ENCODE results near the gene IQCH.

The IQCH gene

DNA sequence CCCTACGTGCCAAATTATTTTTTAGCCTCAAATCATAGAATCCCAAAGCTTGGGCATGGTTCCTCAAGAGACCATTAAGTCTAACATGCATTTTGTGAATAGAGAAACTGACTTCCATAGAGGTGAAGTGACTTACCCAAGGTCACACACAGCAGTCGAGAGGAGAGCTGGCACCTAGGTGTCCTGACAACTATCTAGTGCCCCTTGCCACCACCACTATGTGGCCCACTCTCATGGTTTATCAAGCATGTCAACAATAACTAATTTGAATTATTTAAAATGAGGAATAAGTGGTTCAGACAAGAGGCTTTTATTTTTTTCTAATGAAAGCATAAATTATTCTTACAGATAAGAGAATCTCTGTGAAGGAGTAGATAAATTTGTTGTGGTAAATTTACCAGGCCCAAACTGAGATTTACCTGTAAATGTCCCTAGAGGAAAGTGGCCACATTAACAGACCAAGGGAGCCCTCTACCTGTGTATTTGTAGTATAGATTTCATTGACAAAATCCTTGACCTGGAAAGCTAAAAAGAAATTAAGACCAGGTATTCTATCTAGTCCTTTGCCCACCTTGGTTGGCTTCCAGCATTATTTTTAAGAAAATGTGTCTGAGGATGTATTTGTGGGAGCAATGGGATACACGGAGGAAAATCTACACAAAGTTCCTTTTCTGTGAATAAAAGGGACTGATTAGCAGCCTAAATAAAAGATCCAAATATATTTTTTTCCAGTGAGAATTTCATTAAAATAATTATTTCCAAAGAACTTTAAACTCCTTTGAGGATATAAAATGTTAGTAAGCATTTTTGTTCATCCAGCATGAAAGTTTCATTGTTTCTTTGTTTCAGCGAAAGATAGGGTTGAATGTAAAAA lies 49.1 kb downstream of the IQCH start:
- peak; percentile 1 for DNase-seq

DNA sequence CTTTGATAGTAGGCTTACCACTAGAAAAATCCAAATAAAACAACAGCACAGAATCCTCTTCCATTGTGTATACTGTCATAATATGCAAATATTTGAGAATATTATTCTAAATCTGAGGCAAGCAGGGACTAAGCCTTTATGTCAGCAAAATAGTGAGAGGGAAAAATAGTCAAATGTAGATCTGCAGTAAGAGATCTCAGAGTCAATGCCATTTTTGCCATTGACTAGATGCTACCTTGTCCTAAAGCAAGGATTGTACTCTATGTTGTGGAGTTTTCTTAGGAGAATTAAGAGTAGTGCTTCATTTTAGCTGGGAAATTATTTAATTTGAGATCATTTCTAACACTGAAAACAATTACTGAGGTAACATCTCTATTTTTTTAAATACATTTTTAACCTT lies 50.2 kb downstream of the IQCH start:
- no peak for DNase-seq

DNA sequence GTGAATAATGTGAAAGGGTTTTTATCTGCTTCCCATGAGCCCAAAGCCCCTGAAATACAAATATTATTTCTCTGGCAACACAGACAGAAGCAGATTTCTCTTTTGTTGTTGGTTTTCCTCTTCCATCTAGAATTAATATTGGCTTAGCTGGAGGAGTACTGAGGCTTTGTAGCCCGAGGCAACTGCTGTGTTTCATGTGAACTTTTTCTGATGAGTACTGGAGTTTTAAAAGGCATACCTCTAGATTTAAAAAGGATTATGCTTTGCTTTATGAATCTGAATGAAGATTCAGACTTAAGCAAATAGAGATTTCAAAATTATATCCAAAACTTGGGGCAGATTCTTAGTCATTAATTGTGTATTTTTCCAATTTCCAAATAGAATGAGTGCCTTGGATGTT lies 50.9 kb downstream of the IQCH start:
- DNase-seq, result no peak

DNA sequence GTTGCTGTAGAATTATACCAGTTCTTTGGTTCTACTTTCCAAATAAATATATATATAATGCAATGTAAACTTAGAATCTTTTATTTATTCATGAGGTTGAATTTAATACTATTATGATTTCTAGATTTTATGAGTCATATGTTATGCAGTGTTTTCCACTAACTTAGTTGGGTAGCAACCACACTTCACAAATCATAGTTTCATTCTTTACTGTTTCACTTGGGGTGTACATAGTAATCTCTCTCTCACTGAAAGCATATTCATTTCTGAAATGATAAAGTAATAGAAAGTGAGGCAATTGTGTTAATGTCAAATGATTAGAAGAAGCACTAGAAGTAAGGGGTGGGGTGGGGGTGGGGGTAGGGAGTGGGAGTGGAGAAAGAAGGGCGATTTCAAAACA lies 52.6 kb downstream of the IQCH start:
- no peak for DNase-seq

DNA sequence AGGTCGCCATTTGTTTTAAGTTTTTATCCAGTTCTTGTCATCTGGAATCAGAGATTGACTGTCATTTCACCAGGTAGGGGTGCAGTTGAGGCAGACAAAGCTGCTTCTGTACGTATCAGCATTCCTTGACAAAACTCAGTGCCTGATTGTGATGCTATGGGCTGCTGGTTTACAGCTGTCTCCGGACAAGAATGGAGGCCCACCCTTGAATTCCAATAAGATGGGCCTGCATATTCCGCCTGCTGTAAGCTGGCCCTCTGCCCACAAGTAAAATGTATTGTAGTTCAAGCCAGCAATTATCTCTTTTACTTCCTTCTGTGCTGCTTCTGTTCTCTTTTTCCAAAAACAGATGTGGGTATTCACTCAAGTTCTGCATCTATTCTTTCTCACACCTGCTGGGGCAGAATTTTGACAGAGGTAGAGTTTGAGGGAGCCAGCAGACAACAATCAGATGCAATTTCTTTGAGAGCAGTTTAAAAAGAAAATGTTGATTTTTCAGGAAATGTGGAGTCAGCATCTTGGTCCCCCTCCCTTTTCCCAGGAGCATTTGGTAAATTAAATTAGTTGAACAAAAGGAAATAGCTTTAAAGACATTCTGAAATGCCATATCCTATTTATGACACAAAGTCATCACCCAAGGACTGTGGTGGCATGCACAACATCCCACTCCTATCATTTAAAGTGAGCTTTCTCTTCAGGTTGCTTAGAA lies 53.5 kb downstream of the IQCH start:
- no peak for DNase-seq

DNA sequence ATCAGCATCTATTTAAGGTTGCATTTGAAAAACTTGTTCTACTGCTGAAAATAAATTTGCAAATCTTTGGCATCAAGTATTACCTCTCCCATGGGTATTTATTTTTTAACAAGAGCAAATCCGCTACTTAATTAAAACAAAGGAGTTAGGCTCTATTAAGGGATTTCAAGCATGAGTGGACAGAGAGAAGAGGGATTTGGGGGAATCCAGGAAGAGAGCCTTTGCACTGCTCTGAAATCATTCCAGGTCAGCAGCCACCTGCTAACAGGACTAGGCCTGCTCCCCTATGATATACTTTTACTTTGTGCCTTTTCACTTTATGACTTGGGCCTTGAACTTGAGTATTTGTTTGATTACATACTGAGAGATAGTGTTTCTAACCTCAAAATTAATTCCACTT lies 57.1 kb downstream of the IQCH start:
- no peak for DNase-seq

DNA sequence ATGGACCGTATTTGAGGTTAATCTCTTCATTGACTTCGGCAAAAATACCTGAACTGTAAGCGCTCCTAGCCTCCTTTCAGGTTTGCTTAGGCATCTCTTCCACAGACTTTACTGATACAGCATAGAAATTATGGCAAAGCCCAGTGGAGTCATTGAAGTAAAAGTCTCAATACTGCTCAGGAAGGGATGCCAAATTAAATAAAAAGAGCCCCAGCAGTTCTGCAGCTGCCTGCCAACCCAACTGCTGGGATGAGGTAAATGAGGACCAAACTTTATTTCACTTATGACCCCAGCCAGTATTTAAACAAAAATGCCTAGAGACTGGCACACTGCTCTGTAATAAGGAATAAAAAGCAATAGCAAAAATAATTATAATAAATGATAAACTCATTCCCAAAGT lies 65.4 kb downstream of the IQCH start:
- DNase-seq, result no peak

DNA sequence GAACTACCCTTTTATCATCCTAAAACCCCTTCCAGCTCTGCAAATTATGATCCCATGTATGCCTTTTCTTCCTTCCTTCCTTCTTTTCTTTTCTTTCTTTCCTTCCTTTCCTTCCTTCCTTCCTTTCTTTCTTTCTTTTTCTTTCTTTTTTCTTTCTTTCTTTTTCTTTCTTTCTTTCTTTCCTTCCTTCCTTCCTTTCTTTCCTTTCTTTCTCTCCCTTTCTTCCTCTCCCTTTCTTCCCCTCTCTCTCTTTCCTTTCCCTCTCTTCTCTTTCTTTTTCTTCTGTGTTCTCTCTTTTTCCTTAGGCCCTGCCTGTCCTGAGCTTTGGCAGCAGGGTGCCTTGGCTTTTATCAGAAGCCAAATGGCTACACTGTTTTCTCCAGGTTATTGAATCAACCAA lies 66.8 kb downstream of the IQCH start:
- no peak for DNase-seq

DNA sequence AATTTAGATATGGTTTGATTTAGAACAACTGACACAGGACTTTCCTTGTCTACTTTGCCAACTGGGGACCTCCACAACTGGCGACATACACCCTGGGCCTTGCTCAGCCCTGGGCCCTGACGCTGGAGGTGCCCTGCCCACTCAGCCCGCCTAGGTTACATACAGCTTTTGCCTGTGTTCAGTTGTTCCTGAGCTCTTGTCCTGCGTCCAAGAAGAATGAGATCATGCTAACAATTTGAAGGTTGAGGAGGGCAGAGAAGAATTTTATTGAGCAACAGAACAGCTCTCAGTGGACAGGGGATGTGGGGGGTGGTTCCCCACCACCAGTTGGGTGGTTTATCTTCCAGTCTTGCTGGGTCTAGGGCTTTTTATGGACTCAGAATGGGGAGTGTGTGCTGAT lies 67.9 kb downstream of the IQCH start:
- DNase-seq, result no peak

DNA sequence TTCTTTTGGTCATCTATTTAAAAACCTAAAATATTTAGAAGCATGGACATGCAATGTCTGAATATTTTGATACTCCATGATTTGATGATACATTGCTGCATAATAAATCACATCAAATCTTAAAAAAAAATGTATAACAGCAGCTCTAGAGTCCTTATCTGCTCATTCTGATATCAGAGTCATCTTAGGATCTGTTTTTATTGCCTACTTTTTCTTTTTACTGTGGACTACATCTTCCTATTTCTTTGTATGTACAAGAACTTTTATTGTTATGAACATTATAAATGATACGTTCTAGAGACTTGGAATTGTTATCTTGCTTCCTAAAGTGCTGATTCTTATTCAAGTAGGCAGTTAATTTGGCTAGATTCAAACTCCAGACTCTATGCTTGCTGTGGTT lies 72.7 kb downstream of the IQCH start:
- no peak for DNase-seq

DNA sequence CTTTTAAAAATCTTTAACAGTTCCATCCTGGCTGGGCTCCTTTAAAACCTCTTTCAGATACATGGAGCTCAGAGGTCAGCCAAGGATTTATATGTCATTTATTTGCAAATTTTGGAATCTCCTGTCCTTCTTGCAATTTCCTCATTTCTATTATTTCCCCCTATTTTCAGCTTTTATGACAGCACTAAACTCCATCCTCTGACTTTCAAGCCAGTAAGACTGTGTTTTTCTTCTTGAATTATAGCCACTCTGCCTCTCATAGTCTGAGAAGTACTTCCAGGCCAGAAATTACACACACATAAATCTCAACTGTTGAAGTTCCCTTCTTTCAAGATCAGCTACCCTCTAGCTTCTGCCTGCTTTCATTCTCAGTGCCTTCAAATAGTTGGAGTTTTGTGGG lies 73.2 kb downstream of the IQCH start:
- DNase-seq, result no peak

DNA sequence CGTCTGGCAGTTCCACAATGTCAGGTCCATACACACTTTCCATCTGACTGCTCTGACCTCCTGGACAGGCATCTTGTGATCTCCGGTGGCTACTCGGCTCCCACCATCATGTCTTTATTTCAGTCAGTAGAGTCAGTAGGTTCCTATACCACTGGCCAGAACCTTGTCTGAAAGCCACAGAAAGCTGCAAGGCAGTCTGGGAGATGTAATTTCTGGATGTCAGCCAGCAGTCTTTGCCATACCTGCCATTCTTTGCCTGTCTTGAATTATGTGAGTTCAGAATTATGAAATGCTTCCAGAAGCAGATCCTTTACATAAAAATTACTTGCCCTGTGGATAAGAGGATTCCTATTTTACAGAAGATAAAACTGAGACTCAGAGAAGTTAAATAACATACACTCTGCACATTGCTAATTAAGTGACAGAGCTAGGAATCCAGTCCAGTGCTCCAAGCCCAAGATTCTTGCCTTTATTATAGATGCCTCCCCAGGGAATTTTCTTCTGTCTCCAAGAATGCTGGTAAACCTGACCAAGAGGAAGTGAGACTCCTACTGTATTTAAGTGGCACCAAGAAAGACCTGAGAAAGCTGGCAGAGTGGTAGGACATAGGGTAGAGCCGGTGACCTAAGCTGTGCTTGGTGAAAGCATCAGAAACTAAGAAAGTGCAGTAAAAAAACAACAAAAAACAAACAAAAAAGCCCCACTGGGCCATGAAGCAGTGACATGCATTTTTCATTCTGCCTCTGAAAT lies 75.6 kb downstream of the IQCH start:
- DNase-seq, result no peak

DNA sequence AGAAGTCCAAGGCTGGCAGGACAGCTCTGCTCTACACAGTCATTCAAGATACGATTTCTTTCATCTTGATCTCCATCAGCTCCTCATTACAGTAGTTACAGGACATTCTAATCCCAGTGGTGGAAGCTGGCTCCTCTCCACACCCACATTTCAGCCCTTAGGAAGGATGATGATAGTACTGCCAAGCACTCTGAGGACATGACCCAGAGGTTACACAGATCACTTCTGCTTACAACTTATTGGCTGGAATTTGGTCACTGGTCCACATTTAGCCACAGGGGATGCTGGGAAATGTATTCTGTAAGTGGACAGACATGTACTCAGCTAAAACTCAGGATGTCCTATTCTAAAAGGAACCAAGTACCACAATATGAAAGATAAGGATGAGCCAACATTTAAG lies 77.1 kb downstream of the IQCH start:
- no peak for DNase-seq

DNA sequence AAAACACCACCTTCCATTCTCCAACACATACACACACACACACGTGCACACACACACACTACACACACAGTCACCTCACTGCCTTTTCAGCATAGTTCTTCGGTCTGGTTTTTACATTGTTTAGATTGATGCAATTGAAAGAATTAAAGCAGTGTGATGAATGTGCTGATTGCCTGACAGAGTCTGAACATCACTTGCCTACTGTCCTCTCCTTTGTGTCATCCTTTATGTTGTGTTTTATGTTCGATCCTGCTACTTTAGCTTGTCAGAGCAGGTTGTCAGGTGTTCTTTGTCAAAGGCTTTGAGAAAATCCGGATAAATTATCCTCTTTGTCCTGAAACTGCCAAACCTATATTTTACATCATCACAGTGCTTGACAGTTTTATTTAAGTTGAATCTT lies 80.4 kb downstream of the IQCH start:
- DNase-seq, result no peak

DNA sequence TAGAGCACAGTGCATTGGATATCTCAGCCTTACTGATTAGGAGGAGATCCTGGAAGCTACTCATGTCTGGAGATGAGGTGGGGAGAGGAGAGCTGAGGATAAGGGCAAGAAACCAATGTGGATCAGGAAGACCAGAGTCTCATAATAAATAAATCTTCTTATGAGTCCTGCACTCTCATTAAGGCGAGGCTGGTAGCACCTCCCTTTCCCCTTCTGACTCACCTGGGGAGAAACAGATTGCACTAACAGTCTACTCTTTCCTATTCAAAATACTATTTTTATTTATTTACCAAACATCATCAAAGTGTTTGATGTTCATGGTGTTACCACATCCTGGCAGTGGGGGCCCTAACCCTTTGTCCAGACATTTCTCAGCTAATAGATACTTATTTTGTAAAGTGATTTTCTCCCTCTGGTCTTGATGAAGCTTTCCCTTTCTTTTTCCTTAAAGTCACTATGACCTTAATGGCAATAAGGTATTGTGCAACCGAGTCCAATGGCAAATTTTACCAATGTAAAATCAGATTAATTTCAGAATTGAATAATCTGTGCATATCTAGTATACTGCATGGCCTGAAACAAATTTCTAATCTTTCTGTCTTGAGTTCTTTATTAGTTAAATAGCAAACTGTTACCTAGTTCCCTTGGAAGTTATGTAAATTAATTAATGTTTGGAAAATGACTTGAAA lies 81.1 kb downstream of the IQCH start:
- no peak for DNase-seq

DNA sequence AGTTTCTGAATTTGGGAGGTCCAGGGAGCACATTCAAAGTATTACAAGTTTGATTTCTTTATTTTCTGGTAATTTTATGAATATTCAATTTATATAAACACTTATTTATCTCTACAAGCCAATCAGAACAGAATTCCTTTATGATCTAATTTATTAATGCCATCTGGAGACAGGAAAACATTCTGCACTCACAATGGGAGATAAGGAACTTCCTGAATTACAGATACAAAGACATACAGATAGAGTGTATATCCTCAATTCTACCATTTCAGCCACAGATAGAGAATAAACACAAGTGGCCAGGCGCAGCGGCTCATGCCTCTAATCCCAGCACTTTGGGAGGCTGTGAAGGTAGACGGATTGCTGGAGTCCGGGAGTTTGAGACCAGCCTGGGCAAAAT lies 86.0 kb downstream of the IQCH start:
- DNase-seq, result no peak

DNA sequence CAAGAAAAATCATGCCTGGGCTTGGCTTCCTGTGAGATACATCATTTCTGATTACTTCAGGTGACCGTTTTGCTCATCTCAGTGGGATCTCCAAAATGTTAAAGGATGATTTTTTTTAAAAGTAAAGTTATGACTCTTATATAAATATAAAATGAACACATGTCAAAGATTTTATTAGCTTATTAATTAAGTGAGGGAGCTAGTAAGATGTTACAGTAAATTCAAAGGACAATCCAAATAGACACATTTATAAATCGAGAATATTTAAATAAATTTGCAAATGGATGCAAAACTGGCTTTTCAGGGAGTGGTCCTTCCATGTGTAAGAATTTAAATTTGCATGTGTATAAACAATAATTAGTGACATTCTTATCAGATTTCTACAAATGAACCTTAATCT lies 87.0 kb downstream of the IQCH start:
- DNase-seq, result no peak

DNA sequence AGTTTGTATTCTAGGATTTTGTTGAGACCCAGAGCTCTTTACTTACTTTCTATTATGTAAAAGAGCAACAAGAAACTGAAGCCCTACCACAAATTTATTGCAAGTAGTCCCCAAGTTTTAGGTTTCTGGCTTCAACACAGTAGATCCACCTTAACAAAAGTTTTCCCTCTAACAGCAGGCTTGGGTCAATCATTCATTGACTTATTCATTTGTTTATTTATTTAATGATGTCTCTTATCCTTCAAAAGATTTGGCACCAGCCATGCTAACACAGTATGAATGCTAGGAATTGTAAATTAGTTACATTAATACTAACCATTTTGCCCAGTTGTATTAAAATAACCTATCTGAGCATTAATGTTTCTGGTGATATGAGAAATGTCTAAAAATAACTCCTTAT lies 88.6 kb downstream of the IQCH start:
- DNase-seq, result no peak

DNA sequence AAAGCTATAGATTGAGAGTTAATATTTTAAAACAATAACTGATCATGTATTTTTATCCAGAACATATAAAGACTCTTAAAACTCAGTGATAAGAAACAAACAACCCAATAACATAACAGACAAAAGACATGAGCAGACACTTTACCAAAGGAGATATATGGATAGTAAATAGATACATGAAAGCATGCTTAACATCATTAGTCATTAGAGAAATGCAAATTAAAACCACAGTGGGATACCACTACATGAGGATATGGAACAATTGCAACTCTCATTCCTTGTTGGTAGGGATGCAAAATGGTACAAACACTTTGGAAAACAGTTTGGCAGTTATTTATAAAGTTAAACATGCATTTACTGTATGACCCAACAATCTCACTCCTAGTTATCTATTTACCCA lies 95.0 kb downstream of the IQCH start:
- DNase-seq, result no peak

DNA sequence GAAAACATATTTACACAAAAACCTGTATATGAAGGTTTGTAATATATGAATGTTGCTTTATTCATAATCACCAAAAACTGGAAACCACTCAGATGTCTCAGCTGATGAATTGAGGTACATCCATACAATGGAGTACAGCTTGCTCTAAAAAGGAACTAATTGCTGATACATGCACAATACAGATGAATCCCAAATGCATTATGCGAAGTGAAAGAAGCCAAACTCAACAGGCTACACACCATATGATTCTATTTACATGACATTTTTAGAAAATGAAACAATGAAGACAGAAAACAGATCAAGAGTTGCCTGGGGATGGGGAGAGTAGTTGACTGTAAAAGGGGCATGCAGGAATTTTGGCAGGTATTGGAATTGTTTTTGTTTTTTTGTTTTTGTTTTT lies 95.5 kb downstream of the IQCH start:
- no peak for DNase-seq

DNA sequence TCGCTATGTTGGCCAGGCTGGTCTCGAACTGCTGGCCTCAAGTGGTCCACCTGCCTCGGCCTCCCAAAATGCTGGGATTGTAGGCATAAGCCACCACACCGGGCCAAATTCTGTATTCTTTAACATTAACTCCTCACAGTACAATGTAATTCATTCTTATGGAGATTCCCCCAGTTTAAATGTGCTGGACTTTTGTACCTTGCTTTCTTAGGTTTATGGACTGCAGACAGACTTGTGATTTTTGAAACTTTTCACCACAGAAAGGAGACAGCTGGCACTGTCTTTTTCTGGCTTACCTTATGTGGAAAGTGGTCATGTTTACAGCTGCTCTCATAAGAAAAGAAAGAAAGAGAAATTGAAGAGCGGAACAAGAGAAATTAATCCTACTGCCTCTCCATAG lies 103.8 kb downstream of the IQCH start:
- no peak for DNase-seq

DNA sequence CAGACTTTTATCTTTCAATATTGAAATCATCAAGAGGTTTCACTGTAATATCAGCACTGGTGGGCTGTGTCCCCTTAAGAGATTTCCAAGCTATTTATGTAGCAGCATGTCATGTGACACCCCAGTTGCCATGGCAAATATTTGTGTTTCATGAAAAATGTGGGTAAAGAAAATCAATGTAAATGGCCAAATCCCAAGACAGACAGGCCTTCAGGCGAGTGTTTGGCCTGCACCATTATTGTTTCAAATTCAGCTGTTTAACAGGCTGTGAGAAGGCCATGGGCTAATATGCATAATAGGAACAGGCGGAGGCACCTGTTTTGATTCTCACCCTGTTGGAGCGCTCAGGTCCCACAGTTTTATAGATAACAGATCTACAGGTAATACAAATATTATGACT lies 104.2 kb downstream of the IQCH start:
- DNase-seq, result no peak

DNA sequence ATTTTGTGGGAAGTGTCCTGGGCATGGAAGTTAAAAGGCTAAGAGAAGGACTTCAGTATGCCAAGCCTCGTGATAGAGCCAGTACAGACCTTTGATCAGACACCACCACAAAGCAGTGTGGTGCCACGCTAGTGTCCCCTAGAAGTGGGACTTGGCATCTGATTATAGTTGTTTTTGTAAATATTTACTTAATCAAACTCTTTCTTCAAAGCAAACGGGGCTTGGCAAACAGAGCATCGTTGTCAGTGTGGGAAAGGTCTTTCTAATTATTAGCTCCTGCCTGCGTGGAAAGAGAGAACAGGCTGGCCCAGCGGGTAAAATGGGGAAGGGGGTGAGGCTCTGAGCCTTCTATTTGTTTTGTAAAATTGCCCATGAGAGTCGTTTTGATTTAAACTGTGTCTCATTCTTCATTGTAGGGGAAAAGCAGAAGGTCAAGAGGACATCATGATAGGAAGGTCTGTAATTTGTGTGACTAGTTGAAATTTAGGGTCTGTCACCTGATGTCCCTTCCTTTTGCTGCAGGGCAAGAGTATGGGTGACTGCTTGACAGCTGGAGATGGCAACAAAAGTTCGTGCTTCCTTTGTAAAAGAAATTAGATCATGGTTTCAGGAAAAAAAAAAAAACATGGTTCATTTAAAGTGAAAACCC lies 105.0 kb downstream of the IQCH start:
- DNase-seq, result no peak
